ENCODE measurements around the gene ANKRD31.

Gene ANKRD31

DNA sequence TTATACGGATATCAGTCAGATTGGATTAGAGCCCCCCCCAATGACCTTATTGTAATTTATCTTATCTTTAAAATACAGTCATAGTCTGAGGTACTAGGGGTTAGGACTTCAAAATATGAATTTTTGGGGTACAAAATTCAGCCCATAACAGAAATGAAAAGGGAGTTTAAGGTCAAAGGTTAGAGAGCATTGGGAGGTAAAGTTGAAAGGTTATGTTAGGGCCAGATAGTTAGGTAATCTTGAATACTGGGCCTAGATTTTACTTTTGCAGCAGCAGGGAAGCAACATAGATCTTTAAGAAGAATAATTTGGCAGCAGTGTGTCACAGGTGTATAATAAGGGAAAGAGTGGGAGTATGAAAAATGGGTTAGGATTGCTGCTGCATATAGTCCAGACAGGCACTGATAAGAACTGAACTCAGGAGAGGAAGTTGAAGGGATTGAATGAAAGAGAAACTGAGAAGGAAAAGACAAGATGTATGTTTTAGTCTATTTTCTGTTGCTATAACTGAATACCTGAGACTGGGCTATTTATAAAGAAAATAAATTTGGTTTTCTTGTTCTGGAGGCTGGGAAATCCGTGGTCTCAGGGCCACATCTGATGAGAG is 173.7 kb downstream of the ANKRD31 start:
- in situ Hi-C loops (cut with MboI; ENCODE audit: low sequenced_read_pairs), result no loop called here

DNA sequence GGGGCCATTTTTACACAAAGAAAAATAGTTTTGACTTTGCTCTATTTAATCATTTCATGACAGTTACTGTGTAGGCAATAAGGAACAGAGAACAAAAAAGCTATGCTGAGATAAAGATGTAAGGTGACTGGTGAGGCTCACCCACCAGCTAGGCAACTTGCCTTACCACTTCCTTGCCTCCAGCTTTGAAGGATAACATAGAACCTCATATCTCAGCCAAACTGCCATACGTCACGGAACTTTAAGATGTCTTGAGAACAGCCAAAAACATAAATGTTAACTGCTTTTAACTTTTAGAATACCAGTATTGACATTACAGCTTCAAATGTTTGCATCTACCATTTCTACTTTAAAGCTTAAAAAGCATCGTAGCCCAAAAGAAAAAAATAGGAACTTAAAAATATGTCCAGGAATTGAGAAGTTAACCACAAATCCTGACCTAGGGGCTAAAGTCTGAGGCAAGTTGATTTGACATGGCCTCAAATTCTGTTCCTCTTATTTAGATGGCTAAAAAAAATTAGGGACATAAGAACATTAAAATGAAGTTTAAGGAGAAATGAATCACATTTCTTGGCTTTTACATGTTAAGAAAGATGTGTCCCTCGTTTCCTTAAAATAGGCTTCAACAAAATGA is 176.6 kb downstream of the ANKRD31 start:
- in situ Hi-C loops (cut with MboI; ENCODE audit: low sequenced_read_pairs), result no loop called here

DNA sequence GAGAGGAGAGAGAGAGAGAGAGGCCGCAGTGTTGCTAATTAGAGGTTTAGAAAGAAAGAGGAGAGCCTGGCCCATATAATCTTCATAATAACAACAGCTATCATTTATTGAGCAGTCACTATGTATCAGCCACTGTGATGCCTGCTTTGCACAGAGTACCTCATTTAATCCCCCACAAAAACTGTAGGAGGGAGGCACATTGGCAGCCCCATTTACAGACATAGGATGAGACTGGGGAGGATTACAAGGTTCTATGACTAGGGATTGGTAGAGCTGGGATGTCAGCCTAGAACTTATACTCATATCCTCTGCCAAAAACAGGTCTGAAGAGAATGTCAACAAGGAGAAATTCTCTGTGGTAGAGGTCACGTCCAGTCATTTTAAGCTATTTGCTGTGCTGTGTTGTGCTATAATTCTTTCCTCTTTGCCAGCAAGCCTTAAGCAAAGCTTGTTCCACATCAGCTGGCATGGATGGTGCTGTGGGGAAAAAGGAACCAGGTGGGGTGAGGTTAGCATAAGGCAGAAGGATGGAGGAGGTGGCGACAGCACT is 177.6 kb downstream of the ANKRD31 start:
- in situ Hi-C loops (cut with MboI; ENCODE audit: low sequenced_read_pairs), result no loop called here

DNA sequence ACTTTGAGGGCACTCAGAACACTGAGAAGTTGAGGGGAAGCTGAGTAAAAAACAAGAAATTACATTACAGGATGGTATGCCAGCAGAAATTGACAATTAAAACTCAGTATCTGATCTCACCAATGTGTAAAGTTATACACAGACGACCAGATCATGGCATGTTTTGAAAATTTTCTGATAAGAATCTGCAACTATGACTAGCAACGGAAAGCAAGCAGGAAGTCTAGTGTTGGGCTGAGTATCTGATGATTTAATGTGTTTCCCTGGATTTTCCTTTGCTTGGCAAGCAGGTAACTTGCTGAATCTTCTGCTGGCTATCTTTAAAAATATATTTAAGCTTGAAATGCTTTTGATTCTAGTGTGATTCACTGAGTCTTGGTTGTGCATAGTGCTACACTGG is 179.1 kb downstream of the ANKRD31 start:
- in situ Hi-C loops (cut with MboI; ENCODE audit: low sequenced_read_pairs), result no loop called here

DNA sequence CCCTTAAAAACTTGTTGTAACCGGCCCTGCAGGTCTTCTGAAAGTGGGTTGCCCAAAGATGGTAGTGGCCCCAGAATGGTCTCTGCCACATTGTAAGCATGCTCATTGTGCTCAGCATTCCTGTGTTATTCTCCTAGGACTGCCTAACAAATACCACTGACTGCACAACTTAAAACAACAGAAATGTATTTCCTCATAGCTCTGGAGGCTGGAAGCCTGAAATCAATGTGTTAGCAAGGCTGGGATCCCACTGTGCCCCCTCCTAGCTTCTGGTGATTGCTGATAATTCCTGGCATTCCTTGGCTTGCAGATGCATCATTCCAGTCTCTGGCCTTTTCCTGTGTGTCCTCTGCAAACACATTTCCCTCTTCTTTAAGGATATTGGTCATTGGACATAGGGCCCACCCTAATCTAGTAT is 180.9 kb downstream of the ANKRD31 start:
- in situ Hi-C loops (cut with MboI; ENCODE audit: low sequenced_read_pairs), result no loop called here

DNA sequence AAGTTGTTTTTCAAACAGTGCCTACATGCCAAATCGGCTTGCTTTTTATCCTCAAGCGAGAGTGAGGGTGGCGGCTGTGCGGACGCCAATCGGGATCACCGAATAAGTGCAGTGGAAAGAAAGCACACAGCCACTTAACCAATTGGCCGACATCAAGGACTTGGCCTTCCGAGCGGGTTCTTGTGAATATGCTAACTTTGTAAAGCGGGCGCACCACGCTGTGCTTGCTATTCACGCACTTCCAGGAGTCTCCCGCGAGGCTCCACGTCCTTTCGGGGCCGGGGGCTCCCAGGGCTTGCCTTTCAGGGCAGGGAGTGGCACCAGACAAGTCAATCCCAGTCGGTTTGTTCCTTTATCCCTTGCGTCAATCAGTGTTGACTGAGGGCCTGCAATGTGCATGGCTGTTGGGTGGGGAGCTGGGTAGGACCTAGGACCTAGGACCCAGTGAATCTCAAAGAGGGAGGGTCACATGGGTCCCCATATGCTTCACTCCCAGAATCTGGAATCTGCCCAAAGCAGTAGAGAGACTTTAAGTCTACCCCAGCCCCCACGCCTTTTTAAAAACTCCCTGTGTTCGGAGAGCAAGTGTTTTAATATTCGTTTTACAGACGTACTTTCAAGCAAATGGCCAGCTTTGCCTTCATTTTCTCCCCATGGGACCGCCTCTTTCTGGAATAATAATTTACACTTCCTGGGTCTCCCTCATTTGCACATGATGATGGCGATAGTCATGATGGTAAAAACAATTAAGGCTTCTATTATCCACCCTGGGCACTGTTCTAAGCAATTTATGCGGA is 182.3 kb downstream of the ANKRD31 start:
- in situ Hi-C loops (cut with MboI; ENCODE audit: low sequenced_read_pairs), result no loop called here

DNA sequence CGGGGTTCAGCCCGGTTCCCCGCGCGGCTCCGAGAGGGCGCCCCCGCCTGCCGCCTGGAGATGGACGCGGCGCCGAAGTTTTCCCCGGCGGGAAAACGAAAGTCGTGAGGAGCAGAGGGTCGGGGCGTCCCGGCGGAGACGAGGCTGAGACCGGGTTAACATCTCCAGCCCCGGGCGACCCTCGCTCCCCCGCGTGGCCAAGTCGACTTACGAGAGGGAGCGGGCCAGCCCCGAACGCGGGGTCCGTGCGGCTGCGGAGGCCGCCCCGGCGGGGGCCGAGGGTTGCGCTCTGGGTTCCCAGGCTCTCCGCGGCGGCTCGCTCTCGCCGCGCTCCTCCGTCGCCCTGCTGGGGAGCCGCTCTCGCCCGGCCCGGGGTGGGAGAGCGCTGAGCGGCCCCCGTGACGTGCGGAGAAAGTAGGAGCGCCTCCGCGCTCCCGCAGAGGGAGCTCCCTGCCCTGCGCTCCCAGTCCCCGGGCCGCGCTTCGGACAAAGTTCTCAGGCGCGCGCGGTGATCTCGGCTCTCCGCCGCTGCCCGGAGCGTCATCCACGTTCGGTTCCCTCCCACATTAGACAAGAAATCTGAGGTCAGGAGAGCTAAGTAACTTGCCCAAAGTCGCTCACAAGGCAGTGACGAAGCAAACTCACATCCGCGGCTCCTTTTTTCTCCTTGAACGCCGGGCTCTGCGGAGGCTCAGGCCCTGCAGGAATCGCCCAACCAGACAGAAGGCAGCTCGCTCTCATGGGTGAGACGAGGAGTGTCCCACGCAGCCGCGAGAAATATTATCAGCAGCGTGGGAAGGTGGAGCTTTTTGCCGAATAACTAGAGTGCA is 183.2 kb downstream of the ANKRD31 start:
- in situ Hi-C loops (cut with MboI; ENCODE audit: low sequenced_read_pairs), result no loop called here

DNA sequence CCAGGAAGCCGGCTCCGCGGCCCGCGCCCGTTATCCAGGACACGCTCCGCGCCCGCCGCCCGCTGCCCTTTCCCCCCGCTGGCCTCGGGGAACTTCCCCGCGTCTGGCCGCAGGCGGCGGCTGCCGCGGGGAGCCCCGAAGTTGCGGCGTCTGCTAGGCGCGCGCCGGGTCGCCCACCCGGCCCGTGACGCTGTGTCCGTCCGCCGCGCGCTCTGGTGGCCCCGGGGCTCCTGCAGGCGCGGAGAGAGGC is 183.7 kb downstream of the ANKRD31 start:
- in situ Hi-C loops (cut with MboI; ENCODE audit: low sequenced_read_pairs), result no loop called here

DNA sequence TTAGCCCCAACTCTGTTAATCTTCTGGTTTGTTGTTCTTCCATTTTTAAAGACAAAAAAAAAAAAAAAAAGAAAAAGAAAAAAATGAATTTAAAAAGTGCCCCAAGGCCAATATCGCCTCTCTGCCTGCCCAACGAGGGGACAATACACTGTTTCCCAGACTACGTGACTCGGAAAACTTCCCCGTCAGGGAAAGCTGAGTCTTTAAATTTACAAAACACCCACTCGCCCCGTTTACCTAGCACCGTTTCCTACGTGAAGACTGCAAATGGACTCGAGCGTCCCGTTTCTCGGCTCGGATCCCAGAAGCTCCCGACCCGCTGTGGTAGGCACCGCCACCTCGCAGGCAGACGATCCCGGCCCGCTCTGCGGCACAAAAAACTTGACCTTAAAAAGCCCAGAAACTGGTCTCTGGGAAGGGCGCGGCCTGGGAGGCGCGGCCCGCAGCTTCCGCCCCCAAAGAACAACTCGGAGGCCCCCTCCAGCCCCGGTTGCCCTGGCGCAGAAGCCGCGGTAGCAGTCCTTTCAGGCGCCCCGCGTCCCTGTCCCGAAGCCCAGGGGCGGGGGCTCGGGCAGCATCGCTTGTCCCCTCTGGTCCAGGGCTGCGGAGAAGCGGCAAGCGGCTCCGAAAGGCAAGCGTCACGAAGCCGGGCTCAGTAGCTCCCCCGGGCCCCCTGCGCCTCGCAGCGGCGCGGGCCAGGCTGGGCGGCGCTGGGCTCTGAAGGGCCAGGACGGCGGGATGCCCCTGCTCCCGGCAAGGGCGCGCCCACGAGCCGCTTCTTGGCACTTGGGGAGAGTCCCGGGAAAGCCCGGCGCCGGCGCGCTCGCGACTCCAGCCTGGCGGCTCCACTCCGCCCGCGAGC is 184.3 kb downstream of the ANKRD31 start, which contains the start of gene GCNT4:
Gene GCNT4 (minus strand): TSS at position 367 of the 862 bp plus-strand sequence. CDS start 22,521 bp downstream, outside the sequence.
- in situ Hi-C loops (cut with MboI; ENCODE audit: low sequenced_read_pairs), result no loop called here

DNA sequence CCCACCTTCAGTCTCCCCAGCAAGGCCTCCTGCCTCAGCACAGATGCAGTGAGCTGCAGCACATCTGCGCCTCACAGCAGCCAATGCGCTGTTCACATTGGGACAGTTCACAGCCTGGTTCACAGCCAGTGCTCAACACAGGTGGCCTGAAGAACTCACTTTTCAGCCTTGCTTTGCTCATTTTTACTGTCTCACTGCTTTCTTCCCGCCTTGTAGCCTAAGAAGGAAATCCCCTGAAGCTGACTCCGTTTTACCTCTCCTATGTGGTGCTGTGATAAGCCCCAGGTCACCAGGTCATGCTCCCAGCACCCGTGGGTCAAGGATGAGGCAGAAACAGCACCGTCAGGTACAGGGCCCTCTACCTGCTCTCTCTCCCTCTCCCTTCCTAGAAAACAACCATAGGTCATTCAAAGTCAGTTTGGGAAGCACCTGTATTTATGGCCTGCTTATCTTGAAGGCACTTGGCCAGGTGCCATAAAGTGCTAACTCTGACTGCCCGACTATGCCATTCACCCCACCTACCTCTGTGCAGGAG is 185.4 kb downstream of the ANKRD31 start:
- in situ Hi-C loops (cut with MboI; ENCODE audit: low sequenced_read_pairs), result no loop called here

DNA sequence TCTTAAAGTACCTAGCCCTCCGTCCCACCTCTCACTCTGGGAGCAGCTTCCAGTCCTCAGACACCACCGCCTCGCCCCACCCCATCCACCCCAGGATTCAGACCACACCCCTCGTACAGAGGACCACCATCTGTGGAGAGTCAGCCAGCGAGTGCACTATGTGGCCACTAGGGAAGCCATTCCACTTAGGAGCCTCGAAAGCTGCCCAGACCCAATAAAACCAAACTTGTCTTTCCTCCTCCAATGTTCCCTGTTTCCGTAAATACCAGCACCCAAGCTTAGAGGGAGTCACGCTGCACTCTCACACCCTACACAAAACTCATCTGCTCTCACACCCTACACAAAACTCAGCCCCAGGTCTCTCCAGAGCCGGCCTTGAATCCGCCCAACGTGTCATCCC is 186.3 kb downstream of the ANKRD31 start:
- in situ Hi-C loops (cut with MboI; ENCODE audit: low sequenced_read_pairs), result no loop called here

DNA sequence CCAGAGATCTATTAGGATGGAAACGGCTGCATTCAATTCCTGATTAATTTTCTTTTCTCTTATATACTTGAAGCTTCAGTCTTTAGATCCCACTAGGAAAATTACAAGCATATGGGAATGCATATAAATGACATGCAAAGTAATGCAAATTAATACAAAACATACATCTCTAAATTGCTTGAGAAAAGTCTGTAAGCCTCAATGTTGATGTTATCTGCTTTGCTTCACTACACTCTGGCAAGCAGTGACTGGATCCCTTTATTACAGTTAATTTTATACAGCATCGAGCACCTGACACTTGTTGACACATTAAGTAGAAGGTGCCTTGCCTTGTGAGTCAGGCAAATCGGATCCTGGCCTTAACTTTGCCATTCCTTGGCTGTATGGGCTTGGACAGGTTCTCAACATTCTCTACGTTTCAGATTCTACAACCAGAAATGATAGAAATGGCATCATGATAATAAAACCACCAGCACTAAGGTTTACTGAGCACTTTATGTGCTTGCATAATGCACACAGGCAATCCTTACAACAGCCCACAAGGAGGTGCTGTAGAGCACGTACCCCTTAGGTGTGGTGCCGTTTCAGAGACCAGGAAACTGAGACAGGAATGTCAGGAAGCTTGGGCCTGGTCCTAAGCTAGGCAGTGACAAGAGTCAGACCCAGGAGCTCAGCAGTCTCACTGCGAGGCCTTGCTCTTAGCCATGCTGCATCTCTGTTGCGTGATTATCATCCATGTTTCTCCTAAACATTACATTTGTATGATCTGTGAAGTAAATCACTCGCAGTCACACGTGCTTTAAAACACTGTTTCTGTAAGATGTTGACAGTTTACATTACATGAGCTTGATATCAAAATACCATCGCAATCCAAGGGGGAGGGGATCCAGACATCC is 187.0 kb downstream of the ANKRD31 start:
- in situ Hi-C loops (cut with MboI; ENCODE audit: low sequenced_read_pairs), result no loop called here

DNA sequence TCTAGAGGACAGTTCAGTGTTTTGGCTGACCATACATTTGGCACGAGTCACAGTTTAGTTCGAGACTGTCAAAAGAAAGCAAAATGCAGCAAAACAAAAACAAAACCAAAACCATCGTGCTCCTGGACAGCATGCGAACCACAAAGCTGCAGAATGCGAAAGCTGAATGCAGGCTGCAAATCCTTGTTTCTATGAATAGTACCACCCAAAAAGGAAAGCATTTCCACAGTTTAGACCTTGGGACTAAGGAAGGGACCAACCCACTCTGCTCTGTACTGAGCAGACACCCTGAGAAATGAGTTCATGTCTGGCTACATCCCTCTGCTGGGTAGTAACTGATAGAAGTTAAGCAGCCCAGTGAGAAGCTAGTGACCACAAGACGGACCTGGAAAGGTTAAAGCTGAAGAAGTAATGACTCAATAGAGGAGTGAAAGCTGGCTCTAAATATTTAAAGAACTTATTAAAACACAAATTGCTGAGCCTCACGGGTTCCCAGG is 188.2 kb downstream of the ANKRD31 start:
- in situ Hi-C loops (cut with MboI; ENCODE audit: low sequenced_read_pairs), result no loop called here

DNA sequence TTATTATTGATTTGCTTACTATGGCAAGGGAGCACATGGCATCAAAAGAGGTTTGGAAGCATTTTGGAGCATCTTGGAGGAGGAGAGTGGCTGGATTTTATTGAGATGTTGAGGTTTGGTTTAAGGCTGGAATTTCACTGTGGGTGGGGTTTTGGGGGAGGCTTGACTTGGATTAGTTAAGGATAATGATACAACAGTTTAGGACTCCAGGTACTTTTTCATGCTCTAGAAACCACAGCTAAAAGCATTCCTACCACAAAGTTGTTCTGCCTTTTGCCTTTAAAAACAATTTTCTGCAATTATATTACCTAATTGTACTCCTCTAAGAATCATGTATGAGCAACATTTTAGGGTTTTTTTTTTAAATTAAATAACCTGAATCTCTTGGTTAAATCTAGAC is 189.3 kb downstream of the ANKRD31 start:
- in situ Hi-C loops (cut with MboI; ENCODE audit: low sequenced_read_pairs), result no loop called here

DNA sequence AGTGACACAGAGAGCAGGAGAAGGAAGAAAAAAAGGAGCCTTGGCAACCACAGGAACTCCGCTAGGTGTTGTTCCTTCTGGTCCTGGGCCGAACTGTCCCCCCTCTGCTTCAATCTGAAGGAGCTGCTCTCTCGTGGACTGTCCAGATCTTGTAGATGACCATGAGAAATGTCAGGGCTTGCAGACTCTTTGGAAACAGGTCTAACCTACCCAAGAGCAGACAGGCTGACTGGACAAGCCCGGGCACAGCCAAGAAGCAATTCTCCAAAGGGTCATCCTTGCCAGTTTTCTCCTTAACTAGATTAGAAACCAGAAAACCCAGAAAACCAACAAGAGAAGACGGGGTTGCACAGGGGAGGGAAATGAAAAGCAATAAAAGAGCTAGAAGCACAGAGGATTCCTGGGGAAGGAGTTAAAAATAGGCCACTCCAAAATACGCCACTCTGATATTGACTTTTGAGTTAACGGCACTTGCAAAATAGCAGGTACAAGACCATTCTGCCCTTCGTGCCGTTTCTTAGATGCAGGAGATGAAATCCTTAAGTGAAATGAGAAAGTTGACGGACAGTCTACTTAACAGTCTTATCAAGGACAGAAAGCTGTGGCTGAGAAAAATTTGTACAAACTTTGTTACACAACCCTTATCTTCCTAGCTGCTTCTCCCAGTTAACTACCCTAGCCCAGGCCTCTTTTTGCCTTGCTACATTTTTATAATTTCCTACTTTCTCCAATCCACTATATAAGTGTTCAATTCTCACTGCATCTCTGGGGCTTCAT is 190.1 kb downstream of the ANKRD31 start:
- in situ Hi-C loops (cut with MboI; ENCODE audit: low sequenced_read_pairs), result no loop called here

DNA sequence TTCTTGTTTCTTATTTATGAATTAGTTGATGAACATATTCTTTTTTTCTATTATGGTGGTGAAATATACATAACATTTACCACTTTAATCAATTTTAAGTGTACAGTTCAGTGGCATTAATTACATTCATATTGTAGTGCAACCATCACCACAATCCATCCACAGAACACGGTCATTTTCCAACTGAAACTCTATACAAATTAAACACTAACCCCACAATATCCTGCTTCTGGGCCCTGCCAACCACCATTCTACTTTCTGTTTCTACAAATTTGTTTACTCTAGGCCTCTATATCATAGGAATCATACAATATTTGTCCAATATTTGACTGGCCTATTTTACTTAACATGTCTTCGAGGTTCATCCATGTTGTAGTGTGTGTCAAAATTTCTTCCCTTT is 191.6 kb downstream of the ANKRD31 start:
- in situ Hi-C loops (cut with MboI; ENCODE audit: low sequenced_read_pairs), result no loop called here

DNA sequence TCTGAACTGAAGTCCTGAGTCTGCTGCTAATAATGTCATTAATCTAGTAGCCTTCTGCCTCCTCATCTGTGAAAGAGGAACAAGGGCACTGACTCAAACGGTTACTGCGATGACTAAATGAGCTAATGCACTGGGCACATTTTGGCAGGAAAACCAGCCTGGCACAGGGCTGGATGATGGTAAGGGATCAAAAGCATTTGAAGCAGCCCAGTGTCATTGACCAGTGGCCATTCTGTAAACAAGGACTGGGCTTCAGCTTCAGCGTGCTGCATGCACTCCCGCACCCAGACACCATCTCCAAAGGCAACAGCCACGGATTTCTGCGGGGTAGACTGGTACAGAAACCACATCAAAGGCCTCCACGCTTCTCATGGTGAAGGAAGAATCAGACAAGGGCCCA is 192.3 kb downstream of the ANKRD31 start:
- in situ Hi-C loops (cut with MboI; ENCODE audit: low sequenced_read_pairs), result no loop called here

DNA sequence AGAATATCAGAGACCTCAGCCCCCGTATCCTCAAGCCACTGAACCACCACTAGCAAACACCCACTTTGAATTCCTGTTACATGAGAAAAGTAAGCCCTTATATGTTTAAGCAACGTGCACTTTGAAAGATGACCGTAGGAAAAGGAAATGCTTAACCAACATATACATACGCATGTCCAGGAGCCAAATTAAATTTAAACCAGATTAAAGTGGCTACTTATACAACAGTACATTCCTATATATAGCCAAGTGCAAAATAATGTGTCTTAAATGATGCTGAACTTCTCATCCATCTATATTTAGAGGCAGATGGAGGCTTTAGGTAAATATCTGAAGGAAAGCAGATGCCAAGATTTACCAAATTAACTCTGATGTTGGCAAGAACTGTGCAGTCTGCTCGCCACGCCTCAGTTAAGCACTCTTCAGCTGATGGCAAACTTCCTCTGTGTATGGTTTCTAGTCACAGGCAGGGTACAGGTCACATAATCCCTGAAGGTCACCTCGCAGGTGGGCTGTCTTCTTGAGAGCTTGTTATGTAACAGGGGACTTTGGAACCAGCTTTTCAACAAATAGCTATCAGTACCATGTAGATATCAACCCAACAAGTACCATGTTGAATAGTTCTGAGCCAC is 192.9 kb downstream of the ANKRD31 start:
- in situ Hi-C loops (cut with MboI; ENCODE audit: low sequenced_read_pairs), result no loop called here
